GM12874 (cell line): Measurements from ENCODE around the gene AGRP.

Experiments
- CTCF ChIP-seq: IDR thresholded peaks from 2 replicates; pipeline ENCODE4 v1.5.1; 2011; ENCODE audit warnings: low read depth, mild to moderate bottlenecking, control low read depth, low read length, moderate library complexity; ENCODE audit not compliant: insufficient read depth

The AGRP gene

GRCh38 chr16:67489401-67490083 lies 6.2 kb upstream of the AGRP start:
- no peak for TF ChIP-seq CTCF

- no peak for TF ChIP-seq CTCF
Measured at GRCh38 chr16:67486805-67487204, 3.5 kb upstream of the AGRP start.

GRCh38 chr16:67483731-67484525 lies 581 bp upstream of the AGRP start:
- TF ChIP-seq CTCF: no peak

- TF ChIP-seq CTCF: no peak
Measured at GRCh38 chr16:67482233-67482924, 968 bp downstream of the AGRP start.

- TF ChIP-seq CTCF: no peak
Measured at GRCh38 chr16:67481561-67482232, 1.6 kb downstream of the AGRP start.

GRCh38 chr16:67480833-67481560 lies 2.4 kb downstream of the AGRP start, which contains the start of gene ATP6V0D1:
Gene ATP6V0D1, minus strand, starts transcription at chr16:67481157. Its CDS starts 71 bp downstream, at chr16:67481086.
- peak; percentile 92 for TF ChIP-seq CTCF
